ENCODE measurements around the gene DYNC1H1.
A peak's percentile ranks its signal among the peaks of the same experiment; 100 is the strongest.

Gene DYNC1H1

DNA sequence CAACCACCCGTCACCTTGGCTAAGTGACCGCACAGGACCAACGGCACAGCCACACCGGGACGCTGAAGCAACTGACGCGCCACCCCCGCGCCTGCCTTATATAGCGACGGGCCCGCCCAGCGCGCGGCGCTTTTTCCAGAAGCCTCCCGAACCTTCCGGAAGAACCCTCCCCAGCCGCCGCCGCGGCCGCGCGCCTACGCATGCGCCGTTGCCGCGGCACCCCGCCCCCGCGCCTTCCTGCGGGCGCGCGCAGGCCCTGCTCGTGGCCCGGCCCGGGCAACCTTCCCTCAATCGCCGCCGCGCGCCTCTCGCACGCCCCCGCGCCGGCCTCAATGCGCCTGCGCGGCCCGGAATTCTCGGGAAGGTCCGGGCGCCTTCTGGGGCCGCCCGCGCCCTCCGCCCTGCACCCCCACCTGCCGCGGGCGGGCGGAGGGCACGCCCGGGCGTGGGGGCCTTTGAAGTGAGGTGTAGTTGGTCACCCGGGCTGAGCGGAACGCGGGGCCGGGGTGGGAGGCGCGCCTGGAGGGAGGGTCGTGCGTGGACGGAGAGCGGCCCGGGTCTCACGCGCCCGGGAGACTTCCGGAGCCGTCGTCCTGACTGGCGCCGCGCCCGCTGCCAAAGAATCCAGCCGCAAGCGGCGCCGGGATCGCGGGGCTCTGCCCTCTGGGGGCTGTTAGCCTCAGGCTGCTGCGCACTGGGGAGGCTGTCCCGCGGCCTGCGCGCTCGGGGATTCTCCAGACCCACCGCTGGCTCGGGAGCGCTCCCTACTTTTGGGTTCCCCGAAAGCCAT lies 122.8 kb downstream of the DYNC1H1 start, which contains the start of gene HSP90AA1:
TSS of gene HSP90AA1 (minus strand) at position 73 of the 790 bp plus-strand sequence. CDS start 666 bp downstream, outside the sequence.
- peak; percentile 92 to 94 for DNase-seq (ENCODE audit: low read depth in 2 of 2, low spot score in 1 of 2)

DNA sequence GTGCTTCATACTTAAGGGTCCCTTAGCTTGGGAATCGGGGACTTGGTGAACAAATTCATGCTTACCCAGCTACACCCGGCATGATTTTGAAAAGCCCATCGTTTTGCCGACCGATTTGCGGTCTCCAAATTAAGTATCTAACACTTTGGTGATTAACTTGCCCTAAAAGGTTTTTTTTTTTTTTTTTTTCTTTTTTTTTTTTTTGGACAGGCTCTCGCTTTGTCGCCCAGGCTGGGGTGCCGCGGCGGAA lies 123.3 kb downstream of the DYNC1H1 start:
- DNase-seq (ENCODE audit: low read depth in 2 of 2, low spot score in 1 of 2) = peak in 1 of 2 donors; percentile 14

DNA sequence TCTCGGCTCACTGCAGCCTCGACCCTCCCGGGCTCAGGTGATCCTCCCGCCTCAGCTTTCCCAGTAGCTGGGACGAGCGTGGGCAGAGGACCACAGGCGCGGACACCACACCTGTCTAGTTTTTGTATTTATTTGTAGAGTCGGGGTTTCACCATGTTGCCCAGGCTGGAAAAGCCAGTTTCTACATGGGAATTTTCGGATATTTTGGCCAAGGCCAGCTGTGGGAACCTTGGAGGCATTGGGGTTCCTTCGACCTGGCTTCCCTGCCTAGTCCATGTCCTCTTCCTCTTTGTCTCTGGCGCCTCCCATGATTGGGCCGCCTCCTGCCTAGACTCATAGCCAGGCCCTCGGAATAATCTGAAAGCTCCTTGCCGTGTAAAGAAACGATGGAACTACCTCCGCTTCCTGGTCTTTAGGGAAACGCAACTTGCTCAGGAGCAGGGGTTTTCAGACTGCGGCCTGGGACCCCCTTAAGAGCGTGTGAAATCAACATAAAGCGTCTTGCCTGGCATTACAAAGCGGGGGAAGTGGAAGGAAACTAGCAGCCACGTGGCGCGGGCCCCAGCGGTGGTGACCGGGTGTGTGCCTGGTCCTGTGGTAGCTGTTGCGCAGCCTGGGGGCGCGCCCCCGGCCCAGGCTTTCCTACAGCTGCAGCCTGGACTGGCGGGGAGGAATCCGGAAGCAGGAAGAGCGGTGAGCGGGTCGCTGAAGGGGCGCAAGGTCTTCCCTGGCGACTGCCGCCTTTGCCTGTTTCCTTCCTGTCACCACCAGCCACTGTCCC lies 123.8 kb downstream of the DYNC1H1 start:
- DNase-seq (ENCODE audit: low read depth in 2 of 2, low spot score in 1 of 2) = peak; percentile 28 to 55

DNA sequence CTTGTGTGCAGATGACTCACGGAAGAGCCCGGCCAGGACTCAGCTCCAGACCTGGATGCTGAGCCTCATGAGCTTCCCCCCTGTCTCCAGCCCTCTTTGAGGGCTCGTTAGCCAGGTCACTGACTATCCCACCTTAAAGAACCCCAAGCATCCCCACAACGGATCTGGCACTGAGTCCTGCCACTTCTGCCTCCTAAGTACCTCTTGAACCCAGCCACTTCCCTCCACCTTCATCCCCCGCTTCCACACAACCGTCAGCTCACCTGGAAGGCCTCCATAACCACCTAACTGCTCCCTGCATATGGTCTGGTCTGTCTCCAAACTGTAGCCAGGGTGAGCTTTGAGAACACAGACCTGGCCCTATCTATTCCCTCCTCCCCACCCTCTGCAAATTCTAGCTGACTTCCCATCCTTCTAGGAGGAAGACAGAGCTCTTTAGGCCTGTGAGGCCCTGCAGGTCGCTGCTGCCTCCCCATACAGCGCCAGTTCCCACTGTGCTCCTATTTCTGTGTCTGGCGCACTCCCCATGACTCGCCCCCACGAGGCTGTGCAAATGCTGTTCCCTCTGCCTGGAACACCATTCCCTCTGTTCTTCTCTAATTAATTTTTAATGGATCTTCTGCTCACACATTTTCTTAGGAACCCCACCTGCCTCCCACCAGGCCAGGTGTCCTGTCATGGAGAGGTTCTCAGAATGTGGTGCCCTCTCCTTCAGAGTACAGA lies 125.4 kb downstream of the DYNC1H1 start:
- no peak for DNase-seq (ENCODE audit: low read depth in 2 of 2, low spot score in 1 of 2)

DNA sequence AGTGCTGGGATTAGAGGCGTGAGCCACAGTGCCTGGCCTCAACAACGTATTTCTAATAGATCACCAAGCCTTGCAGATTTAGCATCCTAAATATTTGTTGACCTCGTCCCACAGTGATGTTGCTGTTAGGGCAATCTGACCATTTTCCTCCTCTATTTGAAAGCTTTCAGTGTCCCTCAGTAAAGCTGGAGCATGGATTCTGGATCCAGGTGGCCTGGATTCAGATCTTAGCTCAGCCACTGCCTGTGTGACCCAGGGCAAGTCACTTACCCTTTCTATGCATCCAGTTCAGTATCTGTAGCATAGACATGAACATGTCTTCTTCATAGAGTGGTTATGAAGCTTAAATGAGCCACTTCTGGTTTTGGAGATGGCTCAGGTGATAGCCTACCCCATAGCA lies 126.3 kb downstream of the DYNC1H1 start:
- no peak for DNase-seq (ENCODE audit: low read depth in 2 of 2, low spot score in 1 of 2)

DNA sequence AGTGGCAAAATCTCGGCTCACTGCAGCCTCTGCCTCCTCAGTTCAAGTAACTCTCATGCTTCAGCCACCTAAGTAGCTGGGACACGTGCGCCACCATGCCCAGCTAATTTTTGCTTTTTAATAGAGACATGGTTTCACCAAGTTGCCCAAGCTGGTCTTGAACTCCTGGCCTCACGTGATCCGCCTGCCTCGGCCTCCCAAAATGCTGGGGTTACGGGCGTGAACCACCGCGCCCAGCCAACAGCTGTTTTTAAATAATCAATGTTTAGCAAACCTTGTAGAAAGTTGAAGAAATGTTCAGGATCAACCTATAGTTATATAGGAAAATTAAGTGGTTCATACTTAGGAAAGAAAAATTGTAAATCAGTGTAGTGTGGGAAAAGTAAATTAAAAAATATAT lies 128.4 kb downstream of the DYNC1H1 start:
- DNase-seq (ENCODE audit: low read depth in 2 of 2, low spot score in 1 of 2) = no peak

DNA sequence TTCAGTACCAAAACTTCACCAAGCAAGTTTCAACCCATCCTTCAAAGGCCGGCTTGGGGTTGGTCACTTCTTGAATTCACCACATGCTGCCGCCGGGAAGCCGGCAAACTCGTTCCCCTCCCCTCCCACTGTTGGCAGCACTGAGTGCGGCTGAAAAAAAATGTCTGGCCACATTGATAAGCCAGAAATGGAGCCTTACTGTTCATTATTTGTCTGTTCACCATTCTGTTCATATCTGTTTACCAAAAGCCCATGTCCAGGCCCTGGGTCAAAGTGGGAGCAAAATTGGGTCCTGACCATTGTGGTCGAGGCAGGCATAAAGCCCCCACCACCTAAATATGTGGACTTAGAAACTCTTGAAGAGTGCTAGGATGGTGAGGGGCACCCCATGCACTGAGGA lies 129.7 kb downstream of the DYNC1H1 start:
- DNase-seq (ENCODE audit: low read depth in 2 of 2, low spot score in 1 of 2) = no peak

DNA sequence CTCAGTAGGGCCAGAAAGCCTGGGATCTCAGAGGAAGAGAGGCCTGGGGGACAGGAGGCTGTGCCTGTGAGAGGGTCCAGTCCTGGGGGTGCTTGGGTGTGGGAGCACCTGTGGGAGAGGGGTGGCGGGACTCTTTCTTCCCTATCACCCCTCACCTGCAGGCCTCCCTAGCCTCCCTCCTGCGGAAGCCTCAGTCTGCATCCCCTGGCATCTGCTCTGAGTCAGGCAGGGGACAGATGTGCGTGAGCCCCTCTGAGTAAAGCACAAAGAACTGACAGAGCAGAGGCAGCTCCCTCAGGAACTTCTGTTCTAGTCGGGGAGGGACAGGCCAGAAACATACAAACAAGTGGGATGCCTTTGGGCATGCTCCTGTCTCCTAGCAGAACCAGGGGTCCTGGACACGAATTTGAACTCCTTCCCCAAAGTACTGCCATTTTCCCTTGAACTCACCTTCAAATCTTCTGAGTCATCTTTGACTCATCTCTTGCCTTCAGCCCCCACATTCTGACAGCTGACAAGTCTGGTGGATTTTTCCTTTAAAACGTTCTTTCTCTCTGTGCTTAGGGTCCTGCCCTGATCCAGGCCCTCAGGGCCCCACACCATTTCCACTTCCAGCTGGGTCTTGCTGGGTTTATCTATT lies 131.0 kb downstream of the DYNC1H1 start:
- no peak for DNase-seq (ENCODE audit: low read depth in 2 of 2, low spot score in 1 of 2)

DNA sequence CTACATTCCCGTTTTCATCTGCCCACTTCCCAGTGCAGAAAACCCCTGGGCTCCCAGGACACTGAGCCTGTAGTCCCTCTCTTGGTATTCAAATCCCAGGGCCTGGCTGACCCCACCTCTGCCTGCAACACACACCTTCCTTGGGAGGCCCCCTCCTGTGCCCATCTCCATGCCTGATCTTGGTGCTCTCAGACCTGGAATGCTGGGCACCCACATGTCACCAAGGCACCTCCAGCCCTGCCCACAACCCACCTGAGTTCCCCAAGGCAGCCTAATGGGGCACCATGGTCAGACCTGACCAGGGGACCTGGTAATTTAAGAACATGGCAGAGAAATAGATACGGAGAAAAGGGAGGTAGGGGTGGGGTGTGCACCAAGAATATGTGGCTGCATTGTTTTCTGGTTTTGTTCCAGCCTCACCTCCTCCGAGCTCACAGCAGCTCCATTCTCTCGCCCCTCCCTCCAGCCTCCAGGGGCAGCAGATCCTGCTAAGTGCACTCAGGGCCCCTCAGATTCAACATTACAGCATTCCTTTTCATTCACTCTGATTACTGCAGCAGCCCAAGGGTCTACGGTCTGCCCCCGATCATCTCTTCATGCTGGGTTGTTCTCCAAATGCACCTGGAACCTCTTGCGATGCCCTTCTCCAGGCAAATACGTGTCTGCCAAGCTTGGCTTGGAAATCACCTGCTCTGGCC lies 131.6 kb downstream of the DYNC1H1 start:
- DNase-seq (ENCODE audit: low read depth in 2 of 2, low spot score in 1 of 2) = no peak

DNA sequence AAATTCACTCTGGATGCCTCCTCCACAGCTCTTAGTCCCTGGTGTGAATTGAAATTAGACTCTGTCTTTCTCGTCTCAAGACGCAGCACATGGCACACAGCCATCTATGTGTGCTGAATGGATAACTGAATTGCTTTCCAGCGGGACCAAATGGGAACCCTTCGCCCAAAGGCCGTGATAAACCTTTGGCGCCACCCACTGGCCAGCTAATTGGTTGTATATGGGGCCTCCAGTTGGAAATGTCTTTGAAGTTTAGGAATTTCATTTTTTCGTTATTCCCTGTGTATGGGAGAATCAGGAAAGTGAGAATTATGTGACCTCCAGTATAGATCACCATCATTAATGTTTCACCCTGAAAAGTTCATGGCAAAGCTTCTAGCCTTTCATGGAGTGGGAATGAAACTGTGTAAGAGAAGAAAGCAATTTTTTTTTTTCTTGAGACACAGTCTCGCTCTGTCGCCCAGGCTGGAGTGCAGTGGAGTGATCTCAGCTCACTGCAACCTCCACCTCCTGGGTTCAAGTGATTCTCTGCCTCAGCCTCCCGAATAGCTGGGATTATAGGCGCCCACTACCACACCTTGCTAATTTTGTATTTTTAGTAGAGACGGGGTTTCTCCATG lies 132.3 kb downstream of the DYNC1H1 start:
- peak; percentile 41 to 56 for DNase-seq (ENCODE audit: low read depth in 2 of 2, low spot score in 1 of 2)

DNA sequence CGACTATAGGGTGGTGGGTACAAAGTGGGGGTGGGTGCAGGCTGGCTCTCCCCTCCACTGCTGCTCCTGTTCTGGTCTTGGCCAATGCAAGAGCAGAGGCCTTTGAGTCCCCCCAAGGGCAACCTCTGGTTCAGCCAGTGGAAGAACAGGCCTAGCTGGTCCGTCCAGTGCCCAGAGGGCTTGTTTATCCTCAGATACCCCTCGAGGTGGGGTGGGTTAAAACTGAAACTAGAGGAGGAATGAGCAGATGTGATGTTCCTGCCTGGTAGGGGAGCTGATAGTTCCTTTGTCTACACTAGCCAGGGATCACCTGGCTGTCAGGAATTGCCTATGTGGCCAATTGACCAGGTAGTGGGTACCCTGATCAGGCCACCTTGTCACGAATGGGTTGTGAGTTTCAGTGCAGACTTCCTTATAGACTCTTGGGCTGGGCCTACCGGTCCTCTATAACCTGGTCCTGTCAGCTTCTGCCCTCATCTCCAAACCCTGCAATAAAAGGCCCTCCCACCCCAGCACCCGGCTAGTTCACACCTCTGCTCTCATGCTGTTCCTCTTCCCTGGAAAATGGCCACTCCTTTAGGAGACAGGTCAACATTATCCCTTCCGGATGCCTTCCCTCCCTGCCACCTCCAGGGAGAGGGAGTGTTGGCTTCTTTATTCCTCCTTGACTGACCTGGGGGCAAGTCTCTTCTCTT lies 133.2 kb downstream of the DYNC1H1 start:
- no peak for DNase-seq (ENCODE audit: low read depth in 2 of 2, low spot score in 1 of 2)

DNA sequence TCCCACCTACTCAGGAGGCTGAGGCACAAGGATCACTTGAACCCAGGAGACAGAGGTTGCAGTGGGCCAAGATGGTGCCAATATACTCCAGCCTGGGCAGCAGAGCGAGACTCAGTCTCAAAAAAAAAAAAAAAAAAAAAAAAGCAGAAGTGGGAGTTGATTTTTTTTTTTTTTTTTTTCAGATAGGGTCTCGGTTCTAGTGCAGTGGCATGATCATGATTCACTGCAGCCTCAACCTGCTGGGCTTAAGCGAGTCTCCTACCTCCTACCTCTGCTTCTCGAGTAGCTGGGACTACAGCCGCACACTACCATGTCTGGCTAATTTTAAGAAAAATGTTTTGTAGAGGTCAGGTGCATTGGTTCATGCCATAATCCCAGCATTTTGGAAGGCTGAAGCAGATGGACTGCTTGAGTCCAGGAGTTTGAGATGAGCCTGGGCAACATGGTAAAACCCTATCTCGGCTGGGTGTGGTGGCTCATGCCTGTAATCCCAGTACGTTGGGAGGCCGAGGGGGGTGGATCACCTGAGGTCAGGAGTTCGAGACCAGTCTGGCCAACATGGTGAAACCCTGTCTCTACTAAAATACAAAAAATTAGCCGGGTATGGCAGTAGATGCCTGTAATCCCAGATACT lies 138.8 kb downstream of the DYNC1H1 start:
- DNase-seq (ENCODE audit: low read depth in 2 of 2, low spot score in 1 of 2) = no peak

DNA sequence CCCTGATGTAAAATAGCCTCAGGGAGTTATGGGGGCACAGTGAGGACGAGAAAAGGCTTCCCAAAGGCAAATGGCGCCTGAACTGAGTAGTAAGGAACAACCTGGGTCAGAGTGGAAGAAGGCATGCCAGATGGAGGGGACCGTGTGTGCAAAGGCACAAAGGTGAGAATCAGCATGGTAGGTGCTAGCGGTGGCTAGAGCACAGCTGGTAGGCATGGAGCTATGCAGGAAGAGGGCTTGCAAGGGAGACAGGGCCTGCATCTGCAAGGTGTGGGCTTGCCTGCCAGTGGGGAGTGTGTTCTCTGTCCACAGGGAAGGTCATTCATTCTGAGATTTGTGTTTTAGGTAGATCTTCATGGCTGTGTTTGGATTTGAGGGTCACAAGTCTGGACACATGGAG lies 141.0 kb downstream of the DYNC1H1 start:
- no peak for DNase-seq (ENCODE audit: low read depth in 2 of 2, low spot score in 1 of 2)
